HG02642 (cell line): ENCODE results near the gene CCN2.

Experiments used
- ATAC-seq: cut with Tn5 transposase; IDR thresholded peaks from one replicate; pipeline ENCODE4 v1.9.1; 2021; ENCODE audit warnings: mild to moderate bottlenecking; ENCODE audit not compliant: unreplicated experiment, poor library complexity

CCN2 gene, protein sequence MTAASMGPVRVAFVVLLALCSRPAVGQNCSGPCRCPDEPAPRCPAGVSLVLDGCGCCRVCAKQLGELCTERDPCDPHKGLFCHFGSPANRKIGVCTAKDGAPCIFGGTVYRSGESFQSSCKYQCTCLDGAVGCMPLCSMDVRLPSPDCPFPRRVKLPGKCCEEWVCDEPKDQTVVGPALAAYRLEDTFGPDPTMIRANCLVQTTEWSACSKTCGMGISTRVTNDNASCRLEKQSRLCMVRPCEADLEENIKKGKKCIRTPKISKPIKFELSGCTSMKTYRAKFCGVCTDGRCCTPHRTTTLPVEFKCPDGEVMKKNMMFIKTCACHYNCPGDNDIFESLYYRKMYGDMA

DNA sequence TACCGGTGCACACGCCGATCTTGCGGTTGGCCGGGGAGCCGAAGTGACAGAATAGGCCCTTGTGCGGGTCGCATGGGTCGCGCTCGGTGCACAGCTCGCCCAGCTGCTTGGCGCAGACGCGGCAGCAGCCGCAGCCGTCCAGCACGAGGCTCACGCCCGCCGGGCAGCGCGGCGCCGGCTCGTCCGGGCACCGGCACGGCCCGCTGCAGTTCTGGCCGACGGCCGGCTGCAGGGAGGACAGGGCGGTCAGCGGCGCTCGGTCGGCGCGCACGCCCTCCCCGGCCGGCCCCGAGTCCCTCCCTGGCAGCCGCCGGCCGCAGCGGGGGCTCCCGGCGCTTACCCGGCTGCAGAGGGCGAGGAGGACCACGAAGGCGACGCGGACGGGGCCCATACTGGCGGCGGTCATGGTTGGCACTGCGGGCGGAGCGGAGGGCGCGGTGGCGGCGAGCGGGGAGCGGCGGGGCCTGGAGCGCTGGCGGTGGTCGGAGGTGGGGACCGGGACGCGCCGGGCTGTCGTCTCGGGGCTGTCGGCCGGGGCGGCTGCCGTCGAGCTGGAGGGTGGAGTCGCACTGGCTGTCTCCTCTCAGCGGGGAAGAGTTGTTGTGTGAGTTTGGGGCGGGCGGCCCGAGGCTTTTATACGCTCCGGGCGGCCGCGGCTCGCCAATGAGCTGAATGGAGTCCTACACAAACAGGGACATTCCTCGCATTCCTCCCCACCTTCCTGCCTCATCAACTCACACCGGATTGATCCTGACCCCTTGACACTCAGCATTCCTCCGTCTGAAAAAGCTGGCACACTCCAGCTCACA is at the start of gene CCN2:
TSS of gene CCN2 (minus strand) at position 606 of the 809 bp plus-strand sequence. CDS start at position 406, 200 bp downstream.
- ATAC-seq = peak; percentile 49

DNA sequence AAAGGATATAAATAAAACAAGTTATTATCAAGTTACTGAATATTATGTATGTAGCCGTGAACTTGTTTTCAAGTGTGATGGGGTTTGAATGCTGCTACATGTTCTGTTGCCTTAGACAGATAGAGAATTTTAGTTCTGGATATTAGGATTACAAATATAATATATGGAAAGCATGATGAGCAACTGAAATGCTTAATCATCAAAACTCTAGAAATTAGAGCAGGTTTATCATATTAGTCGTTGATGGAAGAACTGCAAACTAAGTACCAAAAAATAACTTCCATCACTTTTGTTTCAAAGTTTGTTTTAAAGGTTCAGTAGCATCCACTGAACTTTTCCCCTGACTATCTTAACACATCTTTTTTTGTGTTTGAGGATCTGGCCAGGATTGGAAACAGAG is 49.1 kb upstream of the CCN2 start:
- no peak for ATAC-seq

DNA sequence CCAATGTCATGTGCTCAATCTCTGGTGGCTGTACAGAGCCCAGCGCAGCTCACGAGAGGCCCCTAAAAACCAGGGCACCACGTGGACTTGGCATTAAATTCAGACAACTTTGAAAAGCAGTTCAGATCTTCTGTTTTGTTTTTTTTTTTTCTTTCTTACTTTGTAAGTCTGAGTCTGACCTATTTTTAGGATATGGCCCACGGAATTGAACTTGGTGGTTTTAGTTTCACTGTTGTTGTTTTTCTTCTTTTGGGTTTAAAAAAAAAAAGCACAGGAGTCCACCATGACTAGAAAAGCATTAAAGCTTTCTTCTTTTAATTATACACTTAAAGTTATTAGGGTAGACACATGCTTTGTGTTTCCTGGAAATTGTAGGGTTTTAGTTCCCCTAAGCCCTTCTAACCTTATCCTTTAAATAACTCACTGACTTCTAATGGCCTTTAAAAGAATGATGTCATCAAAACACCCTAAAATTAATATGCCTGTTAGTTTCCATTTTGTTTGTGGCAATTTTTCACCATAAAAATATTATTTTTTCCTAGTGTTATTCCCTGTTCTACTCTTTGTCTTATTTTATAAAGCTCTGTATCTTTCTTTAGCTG is 48.5 kb upstream of the CCN2 start:
- ATAC-seq = no peak

DNA sequence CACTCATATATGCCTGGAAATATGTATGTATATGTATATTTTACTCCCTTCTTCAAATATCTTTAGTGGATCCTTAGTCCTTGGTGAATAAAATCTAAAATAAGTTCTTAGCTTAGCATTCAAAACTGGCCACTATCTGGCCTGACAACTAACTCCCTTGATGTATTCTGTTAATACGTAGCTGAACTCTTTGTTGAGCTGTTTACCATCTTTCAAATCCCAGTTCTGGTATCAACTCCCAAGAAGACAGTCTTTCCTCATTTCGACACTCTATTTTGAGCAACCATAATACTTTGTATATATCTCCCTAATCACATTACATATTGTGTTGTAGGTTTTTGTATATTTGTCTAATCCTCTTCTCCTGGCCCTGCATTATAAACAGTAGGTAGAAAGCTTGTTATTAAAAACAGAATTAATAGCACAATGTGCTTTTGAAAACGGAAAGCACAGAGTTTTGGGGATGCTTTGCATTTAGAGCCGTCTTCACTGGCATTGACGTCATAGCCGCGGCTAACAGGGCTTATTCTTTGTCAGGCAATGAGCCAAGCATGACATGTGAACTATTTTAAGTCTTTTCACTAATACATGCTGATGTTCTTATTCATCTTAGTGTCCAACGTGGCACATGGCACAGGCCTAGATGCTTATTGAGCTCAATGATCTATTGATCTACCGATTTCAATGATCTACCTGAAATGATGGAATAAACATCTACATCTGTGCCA is 47.2 kb upstream of the CCN2 start:
- no peak for ATAC-seq

DNA sequence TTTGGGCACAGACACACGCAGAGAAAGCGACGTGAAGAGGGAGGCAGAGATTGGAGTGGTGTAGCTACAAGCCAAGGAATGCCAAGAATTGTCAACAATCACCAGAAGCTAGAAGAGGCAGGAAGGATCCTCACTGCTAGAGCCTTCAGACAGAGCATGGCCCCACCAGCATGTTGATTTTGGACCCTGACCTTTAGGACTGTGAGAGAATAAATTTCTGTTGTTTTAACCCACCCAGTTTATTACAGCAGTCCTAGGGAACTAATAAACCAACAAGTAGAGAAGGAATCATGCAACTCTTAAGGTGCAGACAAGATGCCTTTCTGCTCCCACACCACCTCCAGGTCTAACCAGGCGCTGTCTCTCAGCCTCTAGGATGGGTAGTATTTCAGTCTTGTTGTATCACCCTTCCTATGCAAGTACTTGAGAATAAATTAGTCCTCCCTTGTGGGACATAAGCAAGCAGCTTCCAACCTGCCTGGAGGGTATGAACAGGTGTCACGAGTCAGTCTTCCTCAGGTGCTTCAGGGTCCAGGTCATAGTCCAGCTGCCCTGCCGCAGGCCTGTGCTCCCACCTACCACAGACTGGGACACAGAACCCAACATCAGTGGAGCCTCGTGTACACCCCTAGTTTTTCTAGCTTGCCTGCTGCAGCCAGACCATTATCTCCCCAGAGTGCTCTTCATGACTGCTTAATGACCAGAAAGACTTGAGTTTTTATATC is 46.4 kb upstream of the CCN2 start:
- no peak for ATAC-seq

DNA sequence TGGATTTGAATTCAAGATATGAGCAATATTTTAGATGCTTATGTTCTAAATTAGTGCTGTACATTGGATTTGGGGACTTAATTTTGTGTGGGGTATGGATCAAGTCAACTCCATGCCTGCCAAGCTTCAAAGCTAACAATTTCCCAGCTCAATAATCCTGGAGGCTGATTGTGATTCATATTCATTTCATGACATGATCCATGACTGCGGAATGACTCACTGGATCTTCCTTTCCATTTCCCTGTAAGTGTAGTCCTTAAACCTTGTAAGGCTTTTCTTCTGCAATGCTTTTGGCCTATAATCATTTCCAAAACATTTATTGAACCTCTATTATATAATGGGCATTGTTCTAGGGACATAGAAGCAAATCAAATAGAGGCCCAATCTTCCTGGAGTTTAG is 44.7 kb upstream of the CCN2 start:
- ATAC-seq = no peak

DNA sequence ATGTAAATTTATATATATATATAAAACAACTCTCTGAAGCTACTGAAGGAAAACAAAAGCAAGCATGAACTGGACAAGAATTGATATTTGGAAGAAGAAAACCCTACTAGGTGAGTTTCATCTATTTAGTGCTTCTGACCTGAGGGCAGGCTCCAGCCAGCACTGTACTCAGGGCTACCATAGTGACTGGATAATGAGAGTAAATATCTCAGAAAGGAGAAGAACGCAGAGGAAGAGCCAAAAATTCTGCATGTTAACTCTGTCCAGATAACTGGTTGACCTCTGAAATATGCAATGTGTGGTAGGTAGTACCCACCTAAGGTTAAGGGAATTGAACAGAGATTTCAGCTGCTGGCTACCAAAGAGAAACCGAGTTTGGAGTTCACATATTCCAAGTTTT is 41.4 kb upstream of the CCN2 start:
- no peak for ATAC-seq

DNA sequence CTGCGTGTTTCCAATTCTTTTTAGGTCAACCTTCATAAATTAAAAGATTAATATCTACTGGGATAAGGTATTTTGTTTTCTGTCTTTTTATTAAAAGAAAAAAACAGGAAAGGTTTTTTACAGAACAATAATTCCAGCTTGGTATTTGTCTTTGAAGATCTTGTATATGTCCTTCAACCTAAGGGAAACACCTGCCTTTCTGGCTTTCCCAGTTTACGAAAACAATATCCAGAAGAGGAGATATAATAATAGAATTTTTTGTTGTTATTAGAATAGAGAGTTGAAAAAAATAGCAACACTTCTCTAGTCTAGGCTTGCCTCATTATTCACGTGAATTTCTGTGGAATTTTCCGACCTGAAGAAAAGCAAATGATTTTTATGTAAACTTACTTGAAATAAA is 37.9 kb upstream of the CCN2 start:
- no peak for ATAC-seq

DNA sequence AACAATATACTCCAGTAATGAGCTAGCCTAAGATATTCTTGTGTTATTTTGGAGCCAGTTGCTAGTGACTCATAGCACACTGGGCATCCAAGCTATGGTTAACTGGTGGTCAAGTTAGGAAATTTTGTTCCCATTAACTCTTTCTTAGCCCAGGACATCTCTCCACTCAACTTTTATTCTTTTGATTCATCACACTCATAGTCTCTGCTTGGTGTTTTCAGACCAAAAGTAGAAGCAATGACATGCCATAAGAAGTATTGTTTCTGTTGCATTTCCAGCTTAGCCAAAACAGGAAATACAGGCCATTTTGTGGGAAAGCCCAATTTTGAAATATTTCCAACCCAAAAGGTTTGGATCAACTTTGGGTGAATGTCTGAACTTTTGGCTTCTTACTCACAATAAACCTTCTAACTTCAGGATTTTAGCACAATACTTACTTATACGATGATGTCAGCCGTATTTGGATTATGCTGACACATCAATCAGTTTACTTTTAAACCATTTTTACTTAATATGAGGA is 31.6 kb upstream of the CCN2 start:
- ATAC-seq = no peak

DNA sequence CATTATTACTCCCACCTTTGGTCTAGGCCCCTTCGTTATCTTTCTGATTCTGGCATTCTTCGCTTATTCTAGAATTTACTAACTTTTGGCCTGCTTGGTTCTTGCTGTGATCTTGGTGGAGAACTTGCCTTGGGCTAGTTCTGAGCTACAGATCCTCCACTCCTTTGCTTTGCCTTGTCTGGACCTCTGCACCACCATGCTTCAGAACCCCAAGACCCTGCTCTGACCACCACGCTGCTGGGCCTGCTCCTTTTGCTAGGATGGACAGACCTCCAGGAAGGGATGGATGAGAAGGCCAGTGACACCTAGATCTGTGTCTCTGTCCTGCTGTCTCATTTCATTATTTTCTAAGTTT is 30.4 kb upstream of the CCN2 start:
- no peak for ATAC-seq

DNA sequence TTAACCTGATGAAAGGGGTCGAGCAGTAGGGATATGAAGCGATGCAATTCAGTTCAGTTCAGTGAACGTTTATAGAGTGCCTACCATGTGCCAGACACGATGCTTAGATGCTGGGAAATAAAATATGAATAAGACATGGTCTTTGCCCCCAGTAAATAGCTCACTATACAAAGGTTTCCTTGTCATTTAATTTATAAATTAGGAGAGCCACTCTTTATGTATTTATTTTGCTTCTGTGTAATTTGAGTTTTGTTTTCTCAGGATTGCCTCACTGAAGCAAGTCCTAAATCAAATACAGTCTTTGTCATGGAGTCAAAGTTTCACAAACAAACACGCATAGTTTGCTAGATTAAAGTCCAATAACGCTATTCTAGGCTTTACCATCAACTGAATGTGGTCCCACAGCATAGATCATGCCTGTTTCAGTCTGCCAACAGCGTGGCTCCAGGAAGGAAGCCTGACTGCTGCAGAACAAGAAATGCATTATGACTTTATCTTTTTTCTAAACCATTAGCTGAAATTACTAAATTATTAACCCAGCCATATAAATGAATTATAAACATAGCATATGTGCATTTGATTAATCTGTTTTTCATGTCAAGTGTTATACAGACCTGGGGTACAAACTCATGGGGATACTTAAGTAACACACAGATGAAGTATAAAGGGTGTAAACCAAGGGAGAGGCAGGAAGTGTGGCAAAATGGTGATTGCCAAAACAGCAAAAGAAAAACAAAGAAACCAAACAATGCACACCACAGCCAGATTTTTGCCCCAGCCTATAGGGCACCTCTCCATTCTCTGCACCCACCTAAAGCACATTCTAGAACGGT is 29.8 kb upstream of the CCN2 start:
- no peak for ATAC-seq

DNA sequence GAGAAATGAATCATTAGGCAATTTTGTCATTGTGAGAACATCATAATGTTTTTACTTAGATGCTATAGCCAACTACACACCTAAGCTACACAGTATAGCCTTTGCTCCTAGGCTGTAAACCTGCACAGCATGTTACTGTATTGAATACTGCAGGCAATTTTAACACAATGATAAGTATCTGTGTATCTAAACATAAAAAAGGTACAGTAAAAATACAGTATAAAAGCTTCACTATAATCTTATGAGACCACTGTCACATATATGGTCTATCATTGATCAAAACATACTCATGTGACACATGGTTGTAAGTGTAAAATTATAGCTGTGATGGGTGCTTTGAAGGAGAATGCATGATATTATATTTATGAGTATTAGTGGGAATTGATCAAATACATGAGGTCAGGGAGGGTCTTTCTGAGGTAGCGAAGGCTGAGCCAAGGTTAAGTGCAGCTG is 29.2 kb upstream of the CCN2 start:
- no peak for ATAC-seq

DNA sequence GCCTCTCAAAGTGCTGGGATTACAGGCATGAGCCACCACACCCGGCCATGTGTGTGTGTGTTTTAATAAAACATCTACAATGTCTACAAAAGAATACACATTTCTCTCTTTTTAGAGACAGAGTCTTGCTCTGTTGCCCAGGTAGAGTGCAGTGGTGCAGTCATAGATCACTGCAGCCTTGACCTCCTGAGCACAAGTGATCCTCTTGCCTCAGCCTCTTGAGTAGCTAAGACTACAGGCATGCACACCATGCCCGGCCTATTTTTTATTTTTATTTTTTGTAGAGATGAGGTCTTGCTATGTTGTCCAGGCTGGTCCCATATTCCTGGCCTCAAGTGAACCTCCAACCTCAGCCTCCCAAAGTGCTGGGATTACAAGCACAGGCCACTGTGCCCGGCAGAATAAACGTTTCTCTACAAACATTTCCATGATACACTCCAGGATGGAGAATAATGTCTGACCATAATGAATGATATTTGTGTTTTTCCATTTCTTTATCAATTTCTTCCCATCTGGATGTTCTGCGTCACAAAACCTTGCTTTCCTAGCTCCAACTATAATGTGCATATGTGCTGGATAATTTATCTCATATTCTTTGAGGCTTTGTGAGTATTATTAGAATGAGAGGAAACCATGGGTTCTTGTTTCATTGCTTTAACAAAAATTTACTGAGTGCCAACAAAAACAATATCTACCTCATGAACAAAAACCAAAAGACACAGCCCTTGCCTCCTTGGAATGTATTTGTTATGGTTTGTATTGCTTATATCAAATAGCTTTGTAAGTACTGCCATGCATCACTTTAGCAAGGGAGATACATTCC is 28.6 kb upstream of the CCN2 start:
- ATAC-seq = no peak

DNA sequence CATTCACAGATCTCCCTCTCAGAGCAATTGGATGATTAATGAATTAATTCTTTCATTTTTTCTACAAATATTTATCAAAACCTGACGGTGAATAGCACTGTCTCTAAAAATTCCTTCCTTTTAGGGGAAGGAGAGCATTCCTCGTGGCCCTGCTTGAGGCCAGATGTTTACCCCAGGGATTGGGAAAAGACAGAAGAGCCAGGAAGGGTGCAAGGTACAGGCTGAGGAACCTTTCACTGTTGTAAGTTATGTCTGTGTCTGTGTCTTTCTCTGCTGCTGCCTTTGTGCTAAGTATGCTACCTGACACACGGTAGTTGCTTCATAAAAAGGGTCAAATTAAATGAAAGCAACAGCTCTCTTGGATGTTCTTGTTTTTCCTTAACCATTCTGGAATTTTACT is 27.4 kb upstream of the CCN2 start:
- no peak for ATAC-seq

DNA sequence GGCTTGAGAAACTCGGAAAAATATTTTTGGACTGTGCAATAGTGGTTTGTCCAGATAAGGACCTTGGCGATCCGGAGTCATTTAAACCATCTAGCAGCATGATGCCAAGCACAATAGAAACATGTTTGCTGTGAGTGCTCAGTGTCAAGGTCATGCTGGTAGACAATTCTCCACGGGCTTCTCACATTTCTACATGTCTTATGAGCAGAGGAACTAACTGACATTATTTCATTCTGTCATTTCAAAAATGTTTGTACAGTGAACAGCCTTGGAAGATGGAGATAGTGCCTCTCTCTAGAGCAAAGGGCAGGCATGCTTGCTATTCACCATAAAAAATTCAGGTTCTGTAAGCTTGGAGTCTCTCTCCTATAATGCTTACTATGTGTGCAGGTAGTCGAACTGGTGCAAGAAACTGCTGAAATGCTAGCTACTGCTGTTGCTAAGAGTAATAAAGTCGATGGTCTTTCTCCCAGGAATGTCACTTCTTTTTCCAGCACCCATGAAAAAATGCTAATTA is 25.4 kb upstream of the CCN2 start:
- ATAC-seq = no peak

DNA sequence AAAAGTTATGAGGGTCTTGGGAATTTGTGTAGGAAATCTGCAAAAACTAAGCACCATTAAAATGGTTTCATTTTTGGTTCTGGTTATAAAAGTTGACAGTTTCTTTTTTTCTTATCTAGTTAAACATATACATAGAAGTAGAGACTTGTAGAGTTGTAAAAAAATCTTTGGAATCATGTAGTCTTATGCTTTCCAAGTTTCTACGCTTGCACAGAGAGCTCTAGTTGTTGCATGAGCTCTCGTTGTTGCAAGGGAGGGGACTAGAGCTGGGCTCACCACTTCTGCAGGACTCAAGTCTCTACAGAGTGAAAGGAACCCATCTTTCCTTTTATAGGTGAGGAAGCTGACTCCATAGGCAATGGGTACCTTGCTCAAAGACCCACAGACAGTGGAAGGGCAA is 21.6 kb upstream of the CCN2 start:
- no peak for ATAC-seq

DNA sequence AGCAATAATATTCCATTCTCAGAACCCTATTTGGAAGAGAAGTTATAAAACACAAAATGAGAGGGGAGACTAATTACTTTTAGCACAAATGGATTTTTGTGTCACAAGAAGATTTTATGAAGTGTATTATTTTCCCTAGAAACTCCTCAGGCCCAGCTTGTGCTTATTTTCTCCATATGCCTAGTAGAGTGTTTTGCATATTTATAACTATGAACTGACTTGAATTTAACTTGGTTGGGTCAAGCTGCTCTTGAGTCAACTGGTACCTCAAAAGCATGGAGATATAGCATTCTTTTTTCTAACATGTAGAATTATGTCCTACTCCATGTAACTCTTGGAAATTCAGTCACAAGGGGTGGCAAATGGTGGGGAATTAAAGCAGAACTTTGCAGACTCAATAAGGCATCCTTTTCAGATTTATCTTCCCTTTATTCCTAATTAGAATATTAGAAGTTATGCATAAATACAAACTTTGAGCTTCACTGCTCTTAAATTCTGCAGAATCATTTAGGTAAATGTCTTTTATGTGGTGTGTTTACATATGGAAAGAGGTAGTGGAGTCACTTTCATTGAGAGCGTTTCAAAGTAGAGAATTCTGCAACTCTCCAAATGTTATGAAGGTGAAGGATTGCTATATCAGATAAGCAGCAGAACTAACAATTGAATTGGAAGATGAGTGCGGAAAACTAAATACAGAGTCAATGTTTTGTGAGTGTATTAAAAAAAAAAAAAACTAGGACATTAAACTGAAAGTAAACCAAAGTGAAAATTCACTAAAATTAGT is 19.1 kb upstream of the CCN2 start:
- no peak for ATAC-seq
